Liver (tissue), 9 donors: Measurements from ENCODE around the gene DAPK1. TPM values are rescaled to one million over a fixed set of nuclear protein-coding genes. Genes with fewer than 3 reads are reported as not detected.

Source experiments
- DNase-seq: peaks from one replicate; pipeline ENCODE4 v3.0.0-alpha.2; 2017; ENCODE audit warnings: low spot score
- H3K27ac ChIP-seq, 2 donors: one replicate each; pipeline ENCODE4 v1.7.0; 2013; ENCODE audit warnings: inconsistent platforms in 2 of 2, low read length in 2 of 2, control low read depth in 1 of 2, low read depth in 1 of 2, mild to moderate bottlenecking in 1 of 2
- H3K27me3 ChIP-seq, 4 donors: one replicate each; pipeline versions ENCODE4 v1.6.1 to v1.7.0; 2013; ENCODE audit warnings: low read length in 3 of 4, inconsistent platforms in 1 of 4, mild to moderate bottlenecking in 1 of 4, moderate library complexity in 1 of 4; ENCODE audit not compliant: control insufficient read depth in 4 of 4, insufficient read depth in 4 of 4
- H3K36me3 ChIP-seq, 4 donors: one replicate each; pipeline versions ENCODE4 v1.6.1 to v1.7.0; 2013; ENCODE audit warnings: low read length in 3 of 4, mild to moderate bottlenecking in 3 of 4, low read depth in 1 of 4, moderate library complexity in 1 of 4; ENCODE audit not compliant: control insufficient read depth in 4 of 4, insufficient read depth in 3 of 4
- H3K4me1 ChIP-seq, 4 donors: one replicate each; pipeline versions ENCODE4 v1.6.1 to v1.7.0; 2013; ENCODE audit warnings: low read length in 3 of 4, mild to moderate bottlenecking in 3 of 4, moderate library complexity in 1 of 4; ENCODE audit not compliant: control insufficient read depth in 4 of 4, insufficient read depth in 4 of 4
- H3K4me3 ChIP-seq, 3 donors: one replicate each; pipeline versions ENCODE4 v1.6.1 to v1.7.0; 2013; ENCODE audit warnings: low read length in 3 of 3, control low read depth in 1 of 3, low read depth in 1 of 3, mild to moderate bottlenecking in 1 of 3
- H3K9ac ChIP-seq, 2 donors: one replicate each; pipeline ENCODE4 v1.7.0; 2013; ENCODE audit warnings: low read length in 2 of 2, mild to moderate bottlenecking in 2 of 2, moderate library complexity in 2 of 2, control low read depth in 1 of 2, low read depth in 1 of 2
- H3K9me3 ChIP-seq, 4 donors: one replicate each; pipeline versions ENCODE4 v1.6.1 to v1.7.0; 2013; ENCODE audit warnings: low read length in 3 of 4; ENCODE audit not compliant: control insufficient read depth in 4 of 4
- CTCF ChIP-seq: fragments of 150-350 bp; IDR thresholded peaks from 2 replicates; pipeline ENCODE4 v1.5.1; 2017; ENCODE audit warnings: improper control_type of control experiment, low read depth, low read length; ENCODE audit not compliant: missing input control
- EGR1 ChIP-seq, 2 donors: IDR thresholded peaks; 2 replicates each; pipeline ENCODE4 v1.6.1; 2016 to 2018; ENCODE audit warnings: antibody characterized with exemption in 2 of 2, low read depth in 2 of 2
- FOXA2 ChIP-seq: IDR thresholded peaks from 2 replicates; pipeline ENCODE4 v1.6.1; 2016; ENCODE audit warnings: antibody characterized with exemption
- GABPA ChIP-seq, 2 donors: IDR thresholded peaks in 1 of 2; conservative IDR thresholded peaks in 1 of 2; 2 replicates each; pipeline ENCODE4 v1.6.1; 2016; ENCODE audit warnings: antibody characterized with exemption in 2 of 2, mild to moderate bottlenecking in 1 of 2, moderate library complexity in 1 of 2
- HNF4A ChIP-seq, 2 donors: conservative IDR thresholded peaks; 2 replicates each; pipeline ENCODE4 v1.6.1; 2016; ENCODE audit warnings: antibody characterized with exemption in 2 of 2, mild to moderate bottlenecking in 2 of 2
- HNF4G ChIP-seq: IDR thresholded peaks from 2 replicates; pipeline ENCODE4 v1.6.1; 2016; ENCODE audit warnings: antibody characterized with exemption
- JUND ChIP-seq, 2 donors: IDR thresholded peaks; 2 replicates each; pipeline ENCODE4 v1.6.1; 2016; ENCODE audit warnings: antibody characterized with exemption in 2 of 2
- NR2F2 ChIP-seq: IDR thresholded peaks from 2 replicates; pipeline ENCODE4 v1.6.1; 2016; ENCODE audit warnings: antibody characterized with exemption
- RAD21 ChIP-seq, 2 donors: IDR thresholded peaks; 2 replicates each; pipeline ENCODE4 v1.6.1; 2016; ENCODE audit warnings: antibody characterized with exemption in 2 of 2, mild to moderate bottlenecking in 2 of 2
- REST ChIP-seq: IDR thresholded peaks from 2 replicates; pipeline ENCODE4 v1.6.1; 2016; ENCODE audit warnings: antibody characterized with exemption, mild to moderate bottlenecking
- RXRA ChIP-seq, 2 donors: IDR thresholded peaks; 2 replicates each; pipeline ENCODE4 v1.6.1; 2017 to 2018; ENCODE audit warnings: antibody characterized with exemption in 2 of 2, mild to moderate bottlenecking in 1 of 2
- SP1 ChIP-seq: IDR thresholded peaks from 2 replicates; pipeline ENCODE4 v1.6.1; 2018; ENCODE audit warnings: antibody characterized with exemption, mild to moderate bottlenecking
- TAF1 ChIP-seq: conservative IDR thresholded peaks from 2 replicates; pipeline ENCODE4 v1.6.1; 2016; ENCODE audit warnings: antibody characterized with exemption, mild to moderate bottlenecking
- YY1 ChIP-seq: IDR thresholded peaks from 2 replicates; pipeline ENCODE4 v1.6.1; 2016; ENCODE audit warnings: antibody characterized with exemption, mild to moderate bottlenecking
- WGBS: extraction: QIAGEN DNeasy Blood & Tissue Kit; methylation state at CpG from one replicate; pipeline ENCODE4 v1.1.7; 2013; 5-methylcytosine and 5-hydroxymethylcytosine counted together
- polyA plus RNA-seq, 2 donors: library from polyadenylated mRNA; stranded (reverse) in 1 of 2; unstranded in 1 of 2; fragments of 200-250 nt in 1 of 2; fragments of >200 nt in 1 of 2; fragmentation: Nextera tagmentation in 1 of 2; extraction: Ambion mirVana in 1 of 2; gene quantifications; one replicate each; pipeline versions ENCODE4 v1.2.1 to v1.2.3, GENCODE V29; 2013 to 2015
- total RNA-seq, 2 donors: library from RNA; depleted of rRNA; stranded (reverse); fragments of >200 nt; gene quantifications; one replicate each; pipeline ENCODE4 v1.2.3, GENCODE V29; 2014
- TF ChIP-seq, protein P1 (sequence below): IDR thresholded peaks from 2 replicates; pipeline ENCODE4 v1.6.1; 2016; ENCODE audit warnings: antibody characterized with exemption
- TF ChIP-seq, protein P2 (sequence below): IDR thresholded peaks from 2 replicates; pipeline ENCODE4 v1.6.1; 2016; ENCODE audit warnings: antibody characterized with exemption
- TF ChIP-seq, protein P3 (sequence below): IDR thresholded peaks from 2 replicates; pipeline ENCODE4 v1.6.1; 2016; ENCODE audit warnings: antibody characterized with exemption
- donor health status: healthy.
- donor health status: healthy.
- donor health status: healthy.
- donor health status: healthy.
- donor health status: healthy.

The DAPK1 gene
- total and polyA plus RNA-seq, 4 donors: 14.0 to 40.8 (median 21.8) TPM

DNA sequence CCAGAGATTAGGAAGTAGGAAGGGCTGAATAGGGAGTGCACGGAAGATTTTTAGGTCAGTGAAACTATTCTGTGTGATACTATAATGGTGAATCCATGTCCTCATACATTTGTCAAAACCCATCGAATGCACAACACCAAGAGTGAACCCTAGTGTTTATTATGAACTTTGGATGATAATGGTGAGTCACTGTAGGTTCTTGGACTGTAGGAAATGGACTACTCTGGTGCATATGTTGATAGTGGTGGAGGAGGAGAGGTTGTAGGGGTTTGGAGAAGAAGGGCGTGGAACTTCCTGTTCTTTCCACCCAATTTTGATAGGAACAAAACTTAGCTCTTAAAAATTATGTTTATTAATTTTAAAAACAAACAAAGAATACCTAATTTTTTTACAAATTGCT, 242.5 kb downstream of the DAPK1 start:
- Histone ChIP-seq H3K4me1 (peaks cover 0 to 4% (median 0%) of the 10 kb centered on the region in 4 donors), H3K4me3 (no peak overlapping the region), H3K36me3 (no peaks in the 10 kb centered on the region), H3K9ac (no peak overlapping the region), H3K9me3 (peaks cover 0 to 8% (median 0%) of the 10 kb centered on the region in 4 donors), H3K27me3 (no peaks in the 10 kb centered on the region), H3K27ac (no peak overlapping the region)
- 53% methylated on average over 3 of the region's 3 CpGs for WGBS
- TF ChIP-seq JUND (IDR thresholded peaks at IDR 0.05): no peak
- no peak for TF ChIP-seq YY1
- TF ChIP-seq, protein P1, sequence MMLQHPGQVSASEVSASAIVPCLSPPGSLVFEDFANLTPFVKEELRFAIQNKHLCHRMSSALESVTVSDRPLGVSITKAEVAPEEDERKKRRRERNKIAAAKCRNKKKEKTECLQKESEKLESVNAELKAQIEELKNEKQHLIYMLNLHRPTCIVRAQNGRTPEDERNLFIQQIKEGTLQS: no peak
- TF ChIP-seq SP1: no peak
- TF ChIP-seq RXRA (IDR thresholded peaks at IDR 0.05): no peak
- no peak for TF ChIP-seq REST
- no peak for TF ChIP-seq FOXA2
- TF ChIP-seq, protein P2, sequence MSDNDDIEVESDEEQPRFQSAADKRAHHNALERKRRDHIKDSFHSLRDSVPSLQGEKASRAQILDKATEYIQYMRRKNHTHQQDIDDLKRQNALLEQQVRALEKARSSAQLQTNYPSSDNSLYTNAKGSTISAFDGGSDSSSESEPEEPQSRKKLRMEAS: no peak
- no peak for TF ChIP-seq CTCF
- no peak for TF ChIP-seq TAF1
- TF ChIP-seq EGR1 (IDR thresholded peaks at IDR 0.05; ENCODE audit: low read depth in 2 of 2): no peak
- no peak for TF ChIP-seq HNF4A (conservative IDR thresholded peaks at IDR 0.05)
- DNase-seq: no peak

DNA sequence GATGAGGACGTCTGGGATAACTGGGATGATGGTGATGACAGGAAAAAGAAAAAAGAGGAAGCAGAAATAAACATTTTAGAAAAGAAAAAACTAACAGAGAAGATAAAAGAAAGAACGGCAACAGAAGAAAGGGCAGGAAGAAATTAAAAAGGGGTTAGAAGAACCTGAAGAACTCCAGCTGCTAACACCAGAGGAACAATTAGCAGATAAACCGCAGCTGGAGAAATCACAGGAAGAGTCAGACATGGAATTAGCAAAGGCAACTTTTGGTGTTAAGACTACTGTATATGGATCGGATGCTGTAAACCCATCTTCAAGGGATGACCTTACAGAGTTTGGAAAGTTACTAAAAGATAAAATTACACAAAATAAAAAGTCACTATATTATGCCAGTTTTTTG, 243.7 kb downstream of the DAPK1 start:
- Histone ChIP-seq H3K4me1 (peaks cover 0 to 8% (median 1%) of the 10 kb centered on the region in 4 donors), H3K9me3 (peaks cover 0 to 8% (median 0%) of the 10 kb centered on the region in 4 donors), H3K27ac (no peak overlapping the region), H3K4me3 (no peak overlapping the region), H3K27me3 (no peaks in the 10 kb centered on the region), H3K36me3 (no peaks in the 10 kb centered on the region), H3K9ac (no peak overlapping the region)
- WGBS: 67% methylated on average over 4 of the region's 4 CpGs
- no peak for DNase-seq
- TF ChIP-seq, protein P3, sequence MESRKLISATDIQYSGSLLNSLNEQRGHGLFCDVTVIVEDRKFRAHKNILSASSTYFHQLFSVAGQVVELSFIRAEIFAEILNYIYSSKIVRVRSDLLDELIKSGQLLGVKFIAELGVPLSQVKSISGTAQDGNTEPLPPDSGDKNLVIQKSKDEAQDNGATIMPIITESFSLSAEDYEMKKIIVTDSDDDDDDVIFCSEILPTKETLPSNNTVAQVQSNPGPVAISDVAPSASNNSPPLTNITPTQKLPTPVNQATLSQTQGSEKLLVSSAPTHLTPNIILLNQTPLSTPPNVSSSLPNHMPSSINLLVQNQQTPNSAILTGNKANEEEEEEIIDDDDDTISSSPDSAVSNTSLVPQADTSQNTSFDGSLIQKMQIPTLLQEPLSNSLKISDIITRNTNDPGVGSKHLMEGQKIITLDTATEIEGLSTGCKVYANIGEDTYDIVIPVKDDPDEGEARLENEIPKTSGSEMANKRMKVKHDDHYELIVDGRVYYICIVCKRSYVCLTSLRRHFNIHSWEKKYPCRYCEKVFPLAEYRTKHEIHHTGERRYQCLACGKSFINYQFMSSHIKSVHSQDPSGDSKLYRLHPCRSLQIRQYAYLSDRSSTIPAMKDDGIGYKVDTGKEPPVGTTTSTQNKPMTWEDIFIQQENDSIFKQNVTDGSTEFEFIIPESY: no peak
- TF ChIP-seq FOXA2 (no peak), NR2F2 (no peak), EGR1 (IDR thresholded peaks at IDR 0.05; ENCODE audit: low read depth in 2 of 2) (no peak), JUND (IDR thresholded peaks at IDR 0.05) (no peak), RAD21 (IDR thresholded peaks at IDR 0.05) (no peak), SP1 (no peak), CTCF (no peak), HNF4G (no peak), HNF4A (conservative IDR thresholded peaks at IDR 0.05) (no peak), REST (no peak), GABPA (IDR thresholded peaks at IDR 0.05 in 1 of 2, conservative IDR thresholded peaks at IDR 0.05 in 1 of 2) (no peak), YY1 (no peak)
- TF ChIP-seq, protein P2: no peak
- TF ChIP-seq, protein P1: no peak
